GM23338 (cell line): ENCODE measurements around the gene OR12D3.

Experiments
- CREB1 ChIP-seq: fragments of 250-450 bp; sonication (Bioruptor Pico); IDR thresholded peaks from 2 replicates; pipeline ENCODE4 v1.5.0; 2020; ENCODE audit warnings: low read depth, mild to moderate bottlenecking, moderate library complexity
- CTCF ChIP-seq, 2 experiments: fragments of 200-600 bp in 1 of 2; sonication (generic) in 1 of 2; conservative IDR thresholded peaks; 2 replicates each; pipeline versions ENCODE4 v1.5.1 to v1.6.1; 2016 to 2017; ENCODE audit warnings: antibody characterized with exemption in 2 of 2, low read depth in 2 of 2, mild to moderate bottlenecking in 2 of 2, moderate library complexity in 1 of 2
- EZH2 ChIP-seq: fragments of 200-600 bp; sonication (generic); IDR thresholded peaks from one replicate; pipeline ENCODE4 v1.8.0; 2017; ENCODE audit warnings: antibody characterized with exemption, mild to moderate bottlenecking, low read depth; ENCODE audit not compliant: unreplicated experiment
- EZH2phosphoT487 ChIP-seq: fragments of 200-600 bp; sonication (generic); IDR thresholded peaks from one replicate; pipeline ENCODE4 v1.8.1; 2018; ENCODE audit warnings: antibody characterized with exemption; ENCODE audit not compliant: unreplicated experiment
- JUNB ChIP-seq: IDR thresholded peaks from one replicate; pipeline ENCODE4 v1.6.1; 2016; ENCODE audit warnings: antibody characterized with exemption; ENCODE audit not compliant: unreplicated experiment
- NANOG ChIP-seq: IDR thresholded peaks from 2 replicates; pipeline ENCODE4 v1.6.1; 2016; ENCODE audit warnings: antibody characterized with exemption, borderline replicate concordance
- POLR2AphosphoS5 ChIP-seq: IDR thresholded peaks from 2 replicates; pipeline ENCODE4 v1.6.1; 2016; ENCODE audit warnings: antibody characterized with exemption, low read depth
- ZNF114 ChIP-seq: fragments of 250-450 bp; sonication (Bioruptor Pico); IDR thresholded peaks from 2 replicates; pipeline ENCODE4 v1.5.0; 2020; ENCODE audit warnings: mild to moderate bottlenecking, moderate library complexity
- ZNF331 ChIP-seq: fragments of 250-450 bp; sonication (Bioruptor Pico); IDR thresholded peaks from 2 replicates; pipeline ENCODE4 v1.5.0; 2020; ENCODE audit warnings: low read depth, mild to moderate bottlenecking, moderate library complexity
- TF ChIP-seq, protein P1 (sequence below): IDR thresholded peaks from one replicate; pipeline ENCODE4 v1.6.1; 2018; ENCODE audit warnings: antibody characterized with exemption; ENCODE audit not compliant: unreplicated experiment
- TF ChIP-seq, protein P2 (sequence below): IDR thresholded peaks from 2 replicates; pipeline ENCODE4 v1.6.1; 2016; ENCODE audit warnings: antibody characterized with exemption

DNA sequence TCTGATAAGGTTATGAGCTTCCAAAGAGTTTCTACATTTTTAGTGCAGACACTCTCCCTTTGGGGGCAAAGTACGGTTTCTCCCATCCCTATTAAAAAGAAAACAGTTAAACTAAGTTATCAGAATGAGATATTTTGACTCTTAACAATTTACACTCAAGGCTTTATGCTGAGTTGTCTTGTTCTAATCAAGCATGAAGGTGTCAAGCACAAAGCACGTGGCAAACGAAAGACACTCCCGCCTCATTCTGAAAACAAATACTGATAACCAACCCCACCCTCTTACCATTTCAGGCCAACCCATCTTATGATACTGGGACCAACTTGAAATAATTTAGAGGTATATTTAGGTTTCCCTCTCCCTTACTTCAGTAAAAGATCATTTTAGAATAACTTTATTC lies 49.3 kb downstream of the OR12D3 start:
- TF ChIP-seq CTCF (conservative IDR thresholded peaks at IDR 0.05; ENCODE audit: low read depth in 2 of 2) (no peak), POLR2AphosphoS5 (no peak), JUNB (no peak), EZH2 (no peak), EZH2phosphoT487 (no peak), ZNF331 (no peak), NANOG (no peak), ZNF114 (CRISPR knock-in tag) (no peak), CREB1 (no peak)
- TF ChIP-seq, protein P1, sequence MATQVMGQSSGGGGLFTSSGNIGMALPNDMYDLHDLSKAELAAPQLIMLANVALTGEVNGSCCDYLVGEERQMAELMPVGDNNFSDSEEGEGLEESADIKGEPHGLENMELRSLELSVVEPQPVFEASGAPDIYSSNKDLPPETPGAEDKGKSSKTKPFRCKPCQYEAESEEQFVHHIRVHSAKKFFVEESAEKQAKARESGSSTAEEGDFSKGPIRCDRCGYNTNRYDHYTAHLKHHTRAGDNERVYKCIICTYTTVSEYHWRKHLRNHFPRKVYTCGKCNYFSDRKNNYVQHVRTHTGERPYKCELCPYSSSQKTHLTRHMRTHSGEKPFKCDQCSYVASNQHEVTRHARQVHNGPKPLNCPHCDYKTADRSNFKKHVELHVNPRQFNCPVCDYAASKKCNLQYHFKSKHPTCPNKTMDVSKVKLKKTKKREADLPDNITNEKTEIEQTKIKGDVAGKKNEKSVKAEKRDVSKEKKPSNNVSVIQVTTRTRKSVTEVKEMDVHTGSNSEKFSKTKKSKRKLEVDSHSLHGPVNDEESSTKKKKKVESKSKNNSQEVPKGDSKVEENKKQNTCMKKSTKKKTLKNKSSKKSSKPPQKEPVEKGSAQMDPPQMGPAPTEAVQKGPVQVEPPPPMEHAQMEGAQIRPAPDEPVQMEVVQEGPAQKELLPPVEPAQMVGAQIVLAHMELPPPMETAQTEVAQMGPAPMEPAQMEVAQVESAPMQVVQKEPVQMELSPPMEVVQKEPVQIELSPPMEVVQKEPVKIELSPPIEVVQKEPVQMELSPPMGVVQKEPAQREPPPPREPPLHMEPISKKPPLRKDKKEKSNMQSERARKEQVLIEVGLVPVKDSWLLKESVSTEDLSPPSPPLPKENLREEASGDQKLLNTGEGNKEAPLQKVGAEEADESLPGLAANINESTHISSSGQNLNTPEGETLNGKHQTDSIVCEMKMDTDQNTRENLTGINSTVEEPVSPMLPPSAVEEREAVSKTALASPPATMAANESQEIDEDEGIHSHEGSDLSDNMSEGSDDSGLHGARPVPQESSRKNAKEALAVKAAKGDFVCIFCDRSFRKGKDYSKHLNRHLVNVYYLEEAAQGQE, result no peak
- TF ChIP-seq, protein P2, sequence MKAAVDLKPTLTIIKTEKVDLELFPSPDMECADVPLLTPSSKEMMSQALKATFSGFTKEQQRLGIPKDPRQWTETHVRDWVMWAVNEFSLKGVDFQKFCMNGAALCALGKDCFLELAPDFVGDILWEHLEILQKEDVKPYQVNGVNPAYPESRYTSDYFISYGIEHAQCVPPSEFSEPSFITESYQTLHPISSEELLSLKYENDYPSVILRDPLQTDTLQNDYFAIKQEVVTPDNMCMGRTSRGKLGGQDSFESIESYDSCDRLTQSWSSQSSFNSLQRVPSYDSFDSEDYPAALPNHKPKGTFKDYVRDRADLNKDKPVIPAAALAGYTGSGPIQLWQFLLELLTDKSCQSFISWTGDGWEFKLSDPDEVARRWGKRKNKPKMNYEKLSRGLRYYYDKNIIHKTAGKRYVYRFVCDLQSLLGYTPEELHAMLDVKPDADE, result no peak
